GM19351 (cell line): ENCODE results near the gene DOCK1.

Experiments
- ATAC-seq: cut with Tn5 transposase; IDR thresholded peaks from one replicate; pipeline ENCODE4 v1.9.1; 2021; ENCODE audit warnings: mild to moderate bottlenecking, moderate library complexity; ENCODE audit not compliant: unreplicated experiment

DOCK1 gene

GRCh38 chr10:127071126-127071525, 165.9 kb downstream of the DOCK1 start:
- ATAC-seq, result no peak

- no peak for ATAC-seq
Observed at GRCh38 chr10:127073666-127074065, 168.4 kb downstream of the DOCK1 start.

GRCh38 chr10:127079392-127079791, 174.2 kb downstream of the DOCK1 start:
- no peak for ATAC-seq

- no peak for ATAC-seq
Observed at GRCh38 chr10:127080317-127080716, 175.1 kb downstream of the DOCK1 start.

DNA sequence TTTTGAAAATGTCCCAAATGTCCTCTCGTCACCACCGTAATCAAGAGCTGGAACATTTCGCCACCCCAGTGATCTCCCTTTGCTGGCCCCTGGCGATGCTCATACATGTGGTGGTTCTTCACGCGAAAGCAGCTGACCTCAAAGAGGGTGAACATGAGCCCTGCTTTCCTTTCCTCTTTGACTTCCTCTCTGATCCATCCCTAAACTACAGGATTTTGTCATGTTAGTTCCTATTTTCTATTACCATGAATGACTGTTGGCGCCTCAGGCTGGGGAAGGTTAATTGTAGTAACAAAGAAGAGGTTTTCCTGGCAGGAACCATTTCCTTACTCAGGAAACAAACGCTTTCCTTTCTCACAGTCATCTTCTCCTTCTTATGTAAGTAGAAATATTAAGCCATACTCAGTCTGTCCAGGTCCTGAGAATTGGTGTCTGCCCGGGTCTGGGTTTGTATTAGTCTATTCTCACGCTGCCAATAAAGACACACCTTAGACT, 176.7 kb downstream of the DOCK1 start:
- no peak for ATAC-seq

GRCh38 chr10:127082651-127083050, 177.4 kb downstream of the DOCK1 start:
- no peak for ATAC-seq

DNA sequence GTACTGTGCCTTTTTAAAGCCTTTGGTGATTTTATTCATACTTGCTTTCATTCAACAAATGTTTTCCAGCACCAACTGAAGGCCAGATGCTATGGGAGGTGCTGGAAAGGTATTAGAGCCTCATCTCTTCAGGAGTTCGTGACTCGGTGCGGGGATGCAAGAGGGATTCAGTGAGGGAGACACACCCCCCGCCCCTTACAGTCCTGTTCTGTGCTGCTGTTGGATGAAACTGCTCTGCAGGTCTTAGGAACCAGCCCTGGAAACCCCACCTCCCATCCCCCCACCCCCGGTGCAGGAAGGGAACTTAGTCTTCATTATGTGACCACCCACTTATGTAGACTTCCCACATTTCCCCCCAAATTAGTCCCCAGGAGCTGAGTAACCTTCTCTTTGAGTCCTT, 180.7 kb downstream of the DOCK1 start:
- ATAC-seq, result no peak

DNA sequence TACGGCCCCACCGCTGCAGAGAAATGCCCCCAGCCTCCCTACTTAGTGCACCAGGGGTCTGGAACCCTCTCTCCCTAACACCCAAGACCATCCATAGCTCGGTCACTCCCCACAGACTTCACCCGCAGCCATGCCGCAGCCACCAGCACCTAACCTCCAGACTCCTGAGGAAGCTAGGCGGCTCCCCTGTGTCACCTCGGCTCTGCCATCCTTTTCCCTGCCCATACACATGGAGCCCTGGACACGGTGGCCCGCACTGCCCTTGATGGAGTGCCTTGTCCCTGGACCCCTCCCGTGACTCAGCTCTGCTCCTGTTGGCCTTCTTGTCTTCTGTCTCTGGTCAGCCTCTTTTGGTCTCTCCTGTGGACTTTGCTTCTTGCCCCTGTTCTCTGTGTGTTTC, 183.7 kb downstream of the DOCK1 start:
- ATAC-seq, result no peak

- no peak for ATAC-seq
Observed at GRCh38 chr10:127089446-127089845, 184.2 kb downstream of the DOCK1 start.

- ATAC-seq, result no peak
Observed at GRCh38 chr10:127090138-127090537, 184.9 kb downstream of the DOCK1 start.

GRCh38 chr10:127091354-127091753, 186.1 kb downstream of the DOCK1 start:
- ATAC-seq, result no peak

DNA sequence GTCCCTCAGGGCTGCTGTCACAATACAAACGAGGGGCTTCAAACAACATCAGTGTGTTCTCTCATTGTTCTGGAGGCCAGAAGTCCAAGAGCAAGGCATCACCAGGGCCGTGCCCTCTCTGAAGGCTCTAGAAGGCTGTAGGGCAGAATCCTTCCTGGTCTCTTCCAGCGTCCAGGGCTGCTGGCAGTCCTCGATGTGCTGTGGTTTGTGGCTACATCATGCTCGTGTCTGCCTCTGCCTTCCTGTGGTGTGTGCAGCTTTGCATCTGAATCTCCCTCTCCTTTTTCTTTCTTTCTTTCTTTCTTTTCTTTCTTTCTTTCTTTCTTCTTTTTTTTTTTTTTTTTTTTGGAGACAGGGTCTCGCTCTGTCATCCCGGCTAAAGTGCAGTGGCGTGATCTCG, 187.7 kb downstream of the DOCK1 start:
- ATAC-seq, result no peak

GRCh38 chr10:127094984-127095383, 189.8 kb downstream of the DOCK1 start:
- ATAC-seq, result no peak

DNA sequence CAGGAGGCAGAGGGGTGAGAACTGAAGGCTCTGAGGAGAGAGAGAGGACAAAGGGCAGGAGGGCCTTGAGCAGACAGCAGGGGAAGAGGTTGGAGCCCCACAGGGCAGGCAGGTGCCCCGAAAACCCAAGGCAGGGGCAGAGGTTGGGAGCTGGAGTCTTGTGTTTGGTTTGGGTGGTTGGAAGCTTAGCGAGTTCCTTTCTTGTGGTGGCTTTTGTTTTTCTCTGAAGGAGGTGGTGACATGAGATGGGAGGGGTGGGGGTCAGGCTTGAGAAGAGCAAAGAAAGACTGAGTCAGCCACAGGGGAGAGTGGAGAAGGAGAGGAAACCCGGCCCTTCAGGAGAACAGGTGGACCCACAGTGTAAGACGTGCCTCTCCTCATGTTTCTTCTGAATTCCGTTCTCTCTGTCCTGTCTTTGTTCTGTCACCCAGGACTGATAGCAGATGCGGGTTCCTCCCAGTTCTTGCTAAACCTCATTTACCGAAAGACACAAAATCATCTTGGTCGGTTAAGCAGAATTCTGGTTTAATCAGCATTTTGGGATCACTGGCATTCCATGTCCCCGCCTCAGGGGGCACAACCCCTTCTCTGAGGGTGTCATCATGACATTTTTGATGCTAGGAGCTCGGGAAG, 195.9 kb downstream of the DOCK1 start:
- ATAC-seq, result no peak

GRCh38 chr10:127102176-127102575, 196.9 kb downstream of the DOCK1 start:
- no peak for ATAC-seq

DNA sequence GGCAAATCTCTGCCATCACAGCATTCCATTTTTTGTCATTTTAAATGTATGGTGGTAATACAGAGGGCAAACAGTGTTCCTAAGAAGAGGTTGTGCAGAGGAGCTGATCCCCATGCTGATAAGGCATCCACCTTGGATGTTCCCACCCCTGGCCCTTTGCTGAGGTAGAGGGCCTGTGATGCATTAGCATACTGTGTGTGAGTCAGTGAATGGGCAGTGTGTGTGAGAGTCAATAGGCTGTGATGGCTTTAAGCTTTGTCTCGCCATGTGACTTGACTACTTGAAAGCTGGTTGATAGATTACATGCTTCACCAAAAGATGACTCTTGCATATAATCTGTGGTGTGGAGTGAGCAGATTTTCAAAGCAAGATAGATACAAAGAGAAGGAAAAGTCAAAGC, 209.9 kb downstream of the DOCK1 start:
- no peak for ATAC-seq

DNA sequence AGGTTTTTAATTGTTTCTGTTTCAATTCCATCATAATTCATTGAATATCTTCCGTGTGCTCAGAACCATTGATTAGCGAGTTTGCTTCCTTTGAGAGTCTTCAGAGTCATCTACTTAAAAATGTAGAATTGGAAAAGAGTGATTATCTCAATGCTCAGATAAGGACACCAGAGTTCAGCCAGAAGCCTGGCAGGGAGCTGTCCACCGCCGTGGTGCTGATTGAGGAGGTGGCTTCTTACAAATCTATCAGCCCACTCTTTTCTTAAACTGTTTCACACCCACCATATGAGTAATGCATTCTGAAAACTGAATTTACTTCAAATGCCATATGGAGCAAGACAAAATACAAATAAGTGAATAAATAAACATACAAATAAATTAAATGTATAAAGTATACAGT, 211.9 kb downstream of the DOCK1 start:
- ATAC-seq, result no peak

- no peak for ATAC-seq
Observed at GRCh38 chr10:127118034-127118433, 212.8 kb downstream of the DOCK1 start.

DNA sequence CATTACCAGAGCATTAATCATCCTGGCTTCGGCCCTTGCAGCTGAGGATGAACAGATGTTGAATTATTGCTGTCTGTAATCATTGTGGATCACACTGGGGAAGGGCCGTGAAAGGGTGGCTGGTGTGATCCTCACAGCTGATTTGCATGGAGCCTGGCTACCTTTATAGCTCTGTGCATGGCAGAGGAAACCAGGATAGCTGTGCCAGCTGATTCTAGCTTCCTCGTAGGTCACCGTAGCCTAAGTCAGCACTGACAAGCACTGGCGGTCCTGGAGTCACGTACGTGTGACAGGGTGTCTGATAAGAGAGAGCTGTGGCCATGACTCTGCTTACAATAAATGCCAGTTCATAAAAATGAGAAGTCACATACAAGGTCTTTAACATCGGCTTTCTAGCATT, 214.7 kb downstream of the DOCK1 start:
- ATAC-seq, result no peak

DNA sequence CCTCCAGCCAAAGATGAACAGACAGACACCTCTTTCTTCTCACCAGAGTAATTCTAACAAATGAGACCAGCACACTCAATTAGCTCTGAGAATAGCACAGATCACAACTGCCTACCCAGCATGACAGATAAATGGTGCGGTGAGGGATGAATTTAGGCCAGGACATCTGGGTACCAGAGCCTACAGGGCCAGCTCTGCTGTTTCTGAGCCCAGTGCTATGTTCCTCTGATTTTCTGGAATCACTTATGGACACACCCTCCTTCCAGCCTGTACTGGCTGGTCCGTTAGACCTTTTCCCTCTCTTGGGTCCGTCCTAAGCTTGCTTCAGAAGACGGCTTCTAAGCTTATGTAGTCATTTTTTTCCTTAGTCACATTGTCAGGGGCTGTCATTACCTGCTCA, 217.6 kb downstream of the DOCK1 start:
- no peak for ATAC-seq

DNA sequence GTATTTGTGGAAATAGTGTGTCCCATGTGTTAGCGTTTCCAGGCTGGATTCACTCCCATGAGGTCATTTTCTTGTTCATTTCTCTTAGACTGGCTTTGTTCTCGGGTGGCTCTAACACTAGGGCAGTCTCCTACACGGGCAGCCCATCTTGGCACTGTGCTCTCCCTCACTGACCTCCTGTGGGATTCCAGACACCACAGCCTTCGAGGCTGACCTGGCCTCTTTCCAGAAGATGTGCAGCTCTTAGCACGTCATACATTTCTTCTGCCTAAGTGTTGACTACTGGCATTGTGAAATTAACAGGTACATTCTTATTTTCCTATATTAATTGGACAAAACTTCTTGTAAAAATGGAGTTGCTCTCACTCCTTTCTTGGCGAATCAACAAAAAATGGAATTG, 218.4 kb downstream of the DOCK1 start:
- no peak for ATAC-seq

- ATAC-seq, result no peak
Observed at GRCh38 chr10:127125331-127125730, 220.1 kb downstream of the DOCK1 start.

- ATAC-seq, result no peak
Observed at GRCh38 chr10:127127822-127128221, 222.6 kb downstream of the DOCK1 start.
